Upper lobe of right lung (tissue), 1 donor: ENCODE results near the gene ARAP1. TPM values are rescaled to one million over a fixed set of nuclear protein-coding genes. Genes with fewer than 3 reads are reported as not detected.

Experiments
- ATAC-seq: fragments of 200-7000 bp; cut with Tn5 transposase; one replicate; pipeline ENCODE4 v1.9.1; 2020; ENCODE audit warnings: mild to moderate bottlenecking, moderate library complexity
- DNase-seq: peaks from one replicate; pipeline ENCODE4 v3.0.0-alpha.2; 2020
- H3K27ac ChIP-seq: fragments of 200-600 bp; one replicate; pipeline ENCODE4 v1.8.0; 2022
- H3K27me3 ChIP-seq: fragments of 200-600 bp; one replicate; pipeline ENCODE4 v1.8.0; 2022; ENCODE audit warnings: mild to moderate bottlenecking
- H3K36me3 ChIP-seq: fragments of 200-600 bp; one replicate; pipeline ENCODE4 v1.8.0; 2022
- H3K4me1 ChIP-seq: fragments of 200-600 bp; one replicate; pipeline ENCODE4 v1.8.0; 2022
- H3K4me3 ChIP-seq: fragments of 200-600 bp; one replicate; pipeline ENCODE4 v1.8.0; 2022; ENCODE audit warnings: mild to moderate bottlenecking
- H3K9me3 ChIP-seq: fragments of 200-600 bp; one replicate; pipeline ENCODE4 v1.8.0; 2022
- CTCF ChIP-seq: fragments of 200-600 bp; IDR thresholded peaks from one replicate; pipeline ENCODE4 v1.8.0; 2022; ENCODE audit warnings: antibody characterized with exemption
- intact Hi-C: fragments of 100-400 bp; cut with DNase I; formaldehyde crosslinking; loops from one replicate; pipeline ENCODE4 v1.11.0; 2022
- total RNA-seq: library from RNA; stranded (reverse); fragmentation: NEBNext Ultra II Directional; extraction: Animal tissue kit (Norgen Biotek cat#: 25700); gene quantifications from one replicate; pipeline ENCODE4 v1.2.1, GENCODE V29; 2021
- donor health status: DM: no; HTN: yes; CAD: no; lungs with severe emphysema.

ARAP1 gene
- total RNA-seq, 1 donor from 2014 or later = 226 TPM

DNA sequence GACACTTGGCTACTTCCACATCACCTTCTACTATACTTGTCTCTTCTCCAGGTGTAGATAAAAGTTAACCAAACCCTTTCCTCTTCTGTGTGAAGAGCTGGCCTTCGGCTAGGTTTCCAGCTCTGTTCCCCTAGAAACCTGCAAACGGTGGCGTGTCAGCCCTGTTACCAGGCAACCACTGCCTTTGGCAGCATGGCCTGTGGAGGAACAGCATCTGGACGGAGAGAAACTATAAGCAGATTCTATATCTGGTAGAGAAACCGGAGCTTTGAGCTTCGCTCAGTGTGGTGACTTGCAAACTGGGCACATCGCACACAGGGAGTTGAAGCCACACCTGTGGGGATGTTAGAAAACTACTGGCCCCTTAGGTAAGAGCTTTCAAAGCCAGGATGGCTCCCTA lies 35.9 kb downstream of the ARAP1 start:
- no peak for DNase-seq
- H3K4me1 ChIP-seq = peaks cover 51% of the 10 kb centered on the region
- peaks cover 47% of the 10 kb centered on the region for H3K36me3 ChIP-seq
- intact Hi-C loops = no loop called here
- no peak for ATAC-seq
- no peaks in the 10 kb centered on the region for H3K27me3 ChIP-seq
- H3K4me3 ChIP-seq = no peak overlapping the region
- no peaks in the 10 kb centered on the region for H3K9me3 ChIP-seq
- H3K27ac ChIP-seq = no peak overlapping the region
- TF ChIP-seq CTCF = no peak

DNA sequence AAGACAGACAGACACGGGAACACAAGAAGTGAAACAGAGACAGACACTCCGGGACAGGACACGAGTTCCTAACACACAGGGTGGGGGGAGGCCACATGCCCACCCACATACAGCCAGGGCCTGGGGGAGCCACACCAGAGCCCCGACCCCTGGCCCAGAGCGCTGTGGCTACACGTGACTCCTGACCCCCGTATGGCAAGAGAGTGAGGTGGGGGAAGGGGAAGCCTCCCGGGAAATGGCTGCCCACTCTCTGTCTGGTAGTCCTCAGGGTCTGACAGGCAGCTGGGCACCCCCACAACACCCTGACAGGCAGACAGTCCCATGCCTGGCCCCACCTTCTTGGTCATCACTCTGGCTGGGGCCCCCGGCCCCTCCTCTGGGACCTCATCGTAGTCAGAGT lies 39.4 kb downstream of the ARAP1 start:
- peaks cover 73% of the 10 kb centered on the region for H3K36me3 ChIP-seq
- peaks cover 19% of the 10 kb centered on the region for H3K4me1 ChIP-seq
- no peak overlapping the region for H3K4me3 ChIP-seq
- H3K27me3 ChIP-seq = no peaks in the 10 kb centered on the region
- peak overlapping the region; percentile 58 for H3K27ac ChIP-seq
- intact Hi-C loops = no loop called here
- DNase-seq = peak; percentile 81
- peak; percentile 46 for ATAC-seq
- no peaks in the 10 kb centered on the region for H3K9me3 ChIP-seq
- TF ChIP-seq CTCF = no peak

GRCh38 chr11:72712168-72712751 lies 39.9 kb downstream of the ARAP1 start:
- no peak overlapping the region for H3K4me3 ChIP-seq
- peak; percentile 93 for DNase-seq
- H3K9me3 ChIP-seq = no peaks in the 10 kb centered on the region
- ATAC-seq = peak; percentile 91
- intact Hi-C loops = no loop called here
- TF ChIP-seq CTCF = no peak
- H3K36me3 ChIP-seq = peaks cover 73% of the 10 kb centered on the region
- H3K27me3 ChIP-seq = no peaks in the 10 kb centered on the region
- peaks cover 19% of the 10 kb centered on the region for H3K4me1 ChIP-seq
- no peak overlapping the region for H3K27ac ChIP-seq

GRCh38 chr11:72711141-72711540 lies 41.1 kb downstream of the ARAP1 start:
- Histone ChIP-seq H3K9me3 (no peaks in the 10 kb centered on the region), H3K36me3 (peaks cover 76% of the 10 kb centered on the region), H3K4me3 (no peak overlapping the region), H3K27ac (no peak overlapping the region), H3K27me3 (no peaks in the 10 kb centered on the region), H3K4me1 (peaks cover 15% of the 10 kb centered on the region)
- intact Hi-C loops = no loop called here
- no peak for DNase-seq
- no peak for TF ChIP-seq CTCF
- ATAC-seq = no peak

- Histone ChIP-seq H3K9me3 (no peaks in the 10 kb centered on the region), H3K36me3 (peaks cover 84% of the 10 kb centered on the region), H3K27ac (no peak overlapping the region), H3K4me1 (peaks cover 14% of the 10 kb centered on the region), H3K27me3 (no peaks in the 10 kb centered on the region), H3K4me3 (no peak overlapping the region)
- no peak for DNase-seq
- intact Hi-C loops = no loop called here
- ATAC-seq = no peak
- no peak for TF ChIP-seq CTCF
These were observed 41.9 kb downstream of the ARAP1 start for GRCh38 chr11:72710278-72710677.
